Stimulated activated naive B cell treated with anti-CD40 and anti-IgM and Interleukin-4, amounts not matched to agents 10 μg/mL and 1 μg/mL and 100 μg/mL, for 72 hours (primary cell): Measurements from ENCODE around the gene SGK1.
"Not testable (repeated sequence)": the region's sequence is repeated elsewhere in the genome, so short reads cannot be mapped to it uniquely, and the experiment has no call there.

Source experiments
- ATAC-seq, 2 donors: fragments of 150-1000 bp; cut with Tn5 transposase; replicated peaks; 2 replicates each; pipeline ENCODE4 v1.10.0; 2021; ENCODE audit warnings: moderate library complexity in 1 of 2
- DNase-seq: peaks from one replicate; pipeline ENCODE4 v3.0.0; 2021
- H3K27ac Mint-ChIP-seq: one replicate; pipeline ENCODE4 v1.8.0; 2022; ENCODE audit warnings: mild to moderate bottlenecking, mixed read lengths
- H3K27me3 Mint-ChIP-seq, 2 donors: one replicate each; pipeline ENCODE4 v1.8.0; 2022; ENCODE audit warnings: mixed read lengths in 2 of 2
- H3K36me3 Mint-ChIP-seq, 2 donors: one replicate each; pipeline ENCODE4 v1.8.0; 2022; ENCODE audit warnings: mixed read lengths in 2 of 2, mild to moderate bottlenecking in 1 of 2
- H3K4me1 Mint-ChIP-seq, 2 donors: one replicate each; pipeline ENCODE4 v1.8.0; 2022; ENCODE audit warnings: mixed read lengths in 2 of 2, mild to moderate bottlenecking in 1 of 2
- H3K4me3 Mint-ChIP-seq, 2 donors: one replicate each; pipeline ENCODE4 v1.8.0; 2022; ENCODE audit warnings: mild to moderate bottlenecking in 2 of 2, mixed read lengths in 2 of 2, moderate library complexity in 1 of 2
- H3K9me3 Mint-ChIP-seq, 2 donors: one replicate each; pipeline ENCODE4 v1.8.0; 2022; ENCODE audit warnings: mixed read lengths in 2 of 2, mild to moderate bottlenecking in 1 of 2

The SGK1 gene

GRCh38 chr6:134198093-134198492 lies 119.8 kb downstream of the SGK1 start:
- DNase-seq (no peak), ATAC-seq (no peak)
- Mint-ChIP-seq H3K27ac (no peak overlapping the region), H3K4me3 (no peak overlapping the region), H3K9me3 (no peaks in the 10 kb centered on the region), H3K27me3 (no peaks in the 10 kb centered on the region), H3K4me1 (peaks cover 12 to 21% of the 10 kb centered on the region in 2 donors), H3K36me3 (no peaks in the 10 kb centered on the region)

GRCh38 chr6:134197685-134198084 lies 120.2 kb downstream of the SGK1 start:
- H3K4me3 Mint-ChIP-seq, H3K9me3 Mint-ChIP-seq, ATAC-seq, H3K27ac Mint-ChIP-seq, DNase-seq, H3K36me3 Mint-ChIP-seq, H3K27me3 Mint-ChIP-seq: not testable (repeated sequence)
- peaks cover 12 to 21% of the 10 kb centered on the region in 2 donors for H3K4me1 Mint-ChIP-seq

- no peaks in the 10 kb centered on the region for H3K9me3 Mint-ChIP-seq
- H3K27ac Mint-ChIP-seq = no peak overlapping the region
- DNase-seq (no peak), ATAC-seq (peak in 1 of 2 donors; percentile 52)
- no peak overlapping the region for H3K4me3 Mint-ChIP-seq
- H3K27me3 Mint-ChIP-seq = no peaks in the 10 kb centered on the region
- H3K4me1 Mint-ChIP-seq = peaks cover 12 to 21% of the 10 kb centered on the region in 2 donors
- no peaks in the 10 kb centered on the region for H3K36me3 Mint-ChIP-seq
Observed at GRCh38 chr6:134196568-134197193, 121.2 kb downstream of the SGK1 start.

- Mint-ChIP-seq H3K36me3 (no peaks in the 10 kb centered on the region), H3K9me3 (no peaks in the 10 kb centered on the region), H3K4me3 (no peak overlapping the region), H3K4me1 (peaks cover 16 to 25% of the 10 kb centered on the region in 2 donors), H3K27me3 (no peaks in the 10 kb centered on the region), H3K27ac (no peak overlapping the region)
- DNase-seq (no peak), ATAC-seq (no peak)
Observed at GRCh38 chr6:134195985-134196384, 121.9 kb downstream of the SGK1 start.

GRCh38 chr6:134195164-134195906 lies 122.6 kb downstream of the SGK1 start:
- H3K9me3 Mint-ChIP-seq = no peaks in the 10 kb centered on the region
- peaks cover 18 to 23% of the 10 kb centered on the region in 2 donors for H3K4me1 Mint-ChIP-seq
- H3K36me3 Mint-ChIP-seq = no peaks in the 10 kb centered on the region
- no peaks in the 10 kb centered on the region for H3K27me3 Mint-ChIP-seq
- no peak for DNase-seq
- no peak overlapping the region for H3K4me3 Mint-ChIP-seq
- no peak overlapping the region for H3K27ac Mint-ChIP-seq
- no peak for ATAC-seq

GRCh38 chr6:134193536-134194498 lies 124.1 kb downstream of the SGK1 start:
- Mint-ChIP-seq H3K4me3 (no peak overlapping the region), H3K27me3 (no peaks in the 10 kb centered on the region), H3K36me3 (no peaks in the 10 kb centered on the region)

GRCh38 chr6:134192609-134193008 lies 125.3 kb downstream of the SGK1 start:
- not testable (repeated sequence) for H3K36me3 Mint-ChIP-seq, H3K9me3 Mint-ChIP-seq, H3K27ac Mint-ChIP-seq, DNase-seq, H3K4me1 Mint-ChIP-seq, H3K4me3 Mint-ChIP-seq, ATAC-seq, H3K27me3 Mint-ChIP-seq

More at GRCh38 chr6:134193536-134194498, 124.1 kb downstream of the SGK1 start:
- ATAC-seq (no peak), DNase-seq (no peak)
- H3K27ac Mint-ChIP-seq = no peak overlapping the region
- peaks cover 8% of the 10 kb centered on the region in 2 donors for H3K4me1 Mint-ChIP-seq
- H3K9me3 Mint-ChIP-seq = no peaks in the 10 kb centered on the region

GRCh38 chr6:134190883-134191282 lies 127.0 kb downstream of the SGK1 start:
- DNase-seq = no peak

GRCh38 chr6:134187751-134188150 lies 130.2 kb downstream of the SGK1 start:
- Mint-ChIP-seq H3K4me3 (no peak overlapping the region), H3K36me3 (no peaks in the 10 kb centered on the region), H3K9me3 (no peaks in the 10 kb centered on the region), H3K27me3 (no peaks in the 10 kb centered on the region), H3K27ac (no peak overlapping the region), H3K4me1 (peaks cover 12 to 13% of the 10 kb centered on the region in 2 donors)
- no peak for ATAC-seq
- DNase-seq = no peak

More at GRCh38 chr6:134190883-134191282, 127.0 kb downstream of the SGK1 start:
- no peak overlapping the region for H3K27ac Mint-ChIP-seq
- H3K4me1 Mint-ChIP-seq = peaks cover 8 to 13% of the 10 kb centered on the region in 2 donors
- no peaks in the 10 kb centered on the region for H3K36me3 Mint-ChIP-seq
- no peak overlapping the region for H3K4me3 Mint-ChIP-seq
- no peaks in the 10 kb centered on the region for H3K27me3 Mint-ChIP-seq
- no peak for ATAC-seq
- no peaks in the 10 kb centered on the region for H3K9me3 Mint-ChIP-seq

GRCh38 chr6:134187154-134187553 lies 130.8 kb downstream of the SGK1 start:
- Mint-ChIP-seq H3K4me1 (peaks cover 13 to 14% of the 10 kb centered on the region in 2 donors), H3K27me3 (no peaks in the 10 kb centered on the region), H3K36me3 (no peaks in the 10 kb centered on the region), H3K27ac (no peak overlapping the region), H3K9me3 (no peaks in the 10 kb centered on the region), H3K4me3 (no peak overlapping the region)
- ATAC-seq (no peak), DNase-seq (no peak)

GRCh38 chr6:134186355-134186754 lies 131.6 kb downstream of the SGK1 start:
- Mint-ChIP-seq H3K9me3 (no peaks in the 10 kb centered on the region), H3K27me3 (no peaks in the 10 kb centered on the region), H3K4me3 (no peak overlapping the region), H3K4me1 (peaks cover 12 to 13% of the 10 kb centered on the region in 2 donors), H3K27ac (no peak overlapping the region), H3K36me3 (no peaks in the 10 kb centered on the region)
- DNase-seq = no peak
- ATAC-seq = no peak

GRCh38 chr6:134185277-134185676 lies 132.6 kb downstream of the SGK1 start:
- Mint-ChIP-seq H3K4me3 (no peak overlapping the region), H3K27me3 (no peaks in the 10 kb centered on the region), H3K9me3 (no peaks in the 10 kb centered on the region), H3K27ac (no peak overlapping the region), H3K4me1 (peaks cover 7 to 8% of the 10 kb centered on the region in 2 donors), H3K36me3 (no peaks in the 10 kb centered on the region)
- no peak for DNase-seq
- no peak for ATAC-seq

- Mint-ChIP-seq H3K4me1 (peaks cover 7 to 8% of the 10 kb centered on the region in 2 donors), H3K9me3 (no peaks in the 10 kb centered on the region), H3K4me3 (no peak overlapping the region), H3K27me3 (no peaks in the 10 kb centered on the region), H3K27ac (no peak overlapping the region), H3K36me3 (no peaks in the 10 kb centered on the region)
- no peak for DNase-seq
- ATAC-seq = no peak
Observed at GRCh38 chr6:134183844-134184243, 134.1 kb downstream of the SGK1 start.

GRCh38 chr6:134182528-134182927 lies 135.4 kb downstream of the SGK1 start:
- Mint-ChIP-seq H3K4me3 (no peak overlapping the region), H3K27me3 (no peaks in the 10 kb centered on the region), H3K9me3 (no peaks in the 10 kb centered on the region), H3K4me1 (peaks cover 16 to 18% of the 10 kb centered on the region in 2 donors), H3K36me3 (no peaks in the 10 kb centered on the region), H3K27ac (no peak overlapping the region)
- DNase-seq = no peak
- no peak for ATAC-seq
